Keratinocyte (primary cell): ENCODE data around the gene GPR157. TPM values are rescaled to one million over a fixed set of nuclear protein-coding genes. Genes with fewer than 3 reads are reported as not detected.

Experiments
- DNase-seq: peaks from one replicate; pipeline ENCODE4 v3.0.0-alpha.2; 2011; ENCODE audit warnings: low read depth, missing footprints, low spot score
- FAIRE-seq: peaks from 2 replicates; lab custom pipeline; 2011; peaks lifted over from hg19 to GRCh38; lab: Jason Lieb, UNC
- H2AFZ ChIP-seq: 2 replicates; pipeline ENCODE4 v1.6.0; 2012; ENCODE audit warnings: low read length, control low read depth, inconsistent platforms; ENCODE audit not compliant: control insufficient read depth
- H3K27ac ChIP-seq: 2 replicates; pipeline ENCODE4 v1.5.1; 2011; ENCODE audit warnings: low read length; ENCODE audit not compliant: control insufficient read depth, insufficient read depth
- H3K27me3 ChIP-seq: 3 replicates; pipeline ENCODE4 v1.6.0; 2011; ENCODE audit warnings: low read length; ENCODE audit not compliant: control insufficient read depth, insufficient read depth; ENCODE audit errors: extremely low read depth
- H3K36me3 ChIP-seq, 2 experiments: 2 replicates in 1 of 2; 3 replicates in 1 of 2; pipeline ENCODE4 v1.5.1; 2011; ENCODE audit warnings: low read length in 2 of 2, mild to moderate bottlenecking in 1 of 2; ENCODE audit not compliant: control insufficient read depth in 2 of 2, insufficient read depth in 2 of 2; ENCODE audit errors: extremely low read depth in 1 of 2
- H3K4me1 ChIP-seq: 3 replicates; pipeline ENCODE4 v1.5.1; 2011; ENCODE audit warnings: low read length; ENCODE audit not compliant: control insufficient read depth, insufficient read depth; ENCODE audit errors: extremely low read depth
- H3K4me2 ChIP-seq: 3 replicates; pipeline ENCODE4 v1.6.0; 2011; ENCODE audit warnings: low read depth, low read length; ENCODE audit not compliant: control insufficient read depth, insufficient read depth; ENCODE audit errors: extremely low read depth
- H3K4me3 ChIP-seq, 3 experiments: fragments of 200-600 bp in 1 of 3; sonication (generic) in 1 of 3; 2 replicates in 2 of 3; 3 replicates in 1 of 3; pipeline ENCODE4 v1.5.1; 2011 to 2016; ENCODE audit warnings: low read length in 3 of 3, mild to moderate bottlenecking in 3 of 3, control low read depth in 2 of 3, inconsistent platforms in 1 of 3, low read depth in 1 of 3, mixed read lengths in 1 of 3, mixed run types in 1 of 3, moderate library complexity in 1 of 3; ENCODE audit not compliant: control insufficient read depth in 2 of 3, insufficient read depth in 2 of 3; ENCODE audit errors: extremely low read depth in 1 of 3
- H3K79me2 ChIP-seq: 2 replicates; pipeline ENCODE4 v1.6.0; 2012; ENCODE audit warnings: low read length; ENCODE audit not compliant: control insufficient read depth, insufficient read depth
- H3K9ac ChIP-seq: 3 replicates; pipeline ENCODE4 v1.6.0; 2011; ENCODE audit warnings: low read length; ENCODE audit not compliant: control insufficient read depth, insufficient read depth; ENCODE audit errors: extremely low read depth
- H3K9me1 ChIP-seq: 3 replicates; pipeline ENCODE4 v1.6.0; 2011; ENCODE audit warnings: low read length; ENCODE audit not compliant: control insufficient read depth, insufficient read depth; ENCODE audit errors: extremely low read depth
- H3K9me3 ChIP-seq: 2 replicates; pipeline ENCODE4 v1.5.1; 2012; ENCODE audit warnings: low read depth, low read length; ENCODE audit not compliant: control insufficient read depth
- H4K20me1 ChIP-seq: 3 replicates; pipeline ENCODE4 v1.6.0; 2011; ENCODE audit warnings: low read length; ENCODE audit not compliant: control insufficient read depth, insufficient read depth; ENCODE audit errors: extremely low read depth
- CTCF ChIP-seq, 3 experiments: IDR thresholded peaks in 1 of 3; conservative IDR thresholded peaks in 1 of 3; optimal IDR thresholded peaks in 1 of 3; 2 replicates in 2 of 3; 3 replicates in 1 of 3; pipeline versions ENCODE3 to v1.5.1; 2011; ENCODE audit warnings: low read length in 3 of 3, mild to moderate bottlenecking in 3 of 3, moderate library complexity in 2 of 3, control low read depth in 1 of 3, inconsistent platforms in 1 of 3; ENCODE audit not compliant: insufficient read depth in 2 of 3; ENCODE audit errors: extremely low read depth in 1 of 3
- EZH2 ChIP-seq: IDR thresholded peaks from one replicate; pipeline ENCODE4 v1.6.1; 2012; ENCODE audit warnings: inconsistent platforms, mild to moderate bottlenecking, low read length, moderate library complexity
- dilution Hi-C: fragments of 300-500 bp; cut with MboI; formaldehyde crosslinking; loops from one replicate; pipeline ENCODE4 v1.7.0; 2020; ENCODE audit warnings: low sequenced_read_pairs; ENCODE audit not compliant: extremely low pct_ligation_motif_present
- polyA plus RNA-seq, 5 experiments: library from polyadenylated mRNA; depleted of rRNA in 3 of 5; stranded (reverse) in 3 of 5; stranded (forward) in 1 of 5; unstranded in 1 of 5; fragments of >200 nt; gene quantifications; 1 replicate in 1 of 5; 2 replicates in 3 of 5; 3 replicates in 1 of 5; pipeline versions ENCODE4 v1.2.1 to v1.2.3, GENCODE V29; 2011 to 2012; ENCODE audit warnings: missing spikeins in 2 of 5, low read depth in 1 of 5, low replicate concordance in 1 of 5

The GPR157 gene
- polyA plus RNA-seq, 1 donor (not counting 4 experiments of a cell fraction or from before 2014, with no cell fraction given): 6.5 TPM

DNA sequence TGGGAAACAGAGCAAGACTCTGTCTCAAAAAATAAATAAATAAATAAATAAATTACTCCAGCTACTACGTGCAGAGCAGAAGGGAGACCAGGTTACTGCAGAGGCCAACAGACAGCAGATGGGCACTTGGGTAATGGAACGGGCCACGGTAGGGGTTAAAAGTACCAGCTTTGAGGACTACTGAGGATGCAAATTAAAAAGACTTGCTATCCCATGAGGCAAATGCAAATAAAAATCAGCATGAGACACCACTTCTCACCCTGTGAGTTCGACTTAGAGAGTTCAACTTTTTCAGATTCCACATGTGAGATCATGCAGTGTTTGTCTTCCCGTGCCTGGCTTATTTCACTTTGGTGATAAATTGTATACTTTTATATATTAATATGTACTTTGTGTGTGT, 66.1 kb downstream of the GPR157 start:
- Histone ChIP-seq H3K9ac (no peak overlapping the region), H3K4me1 (peaks cover 5% of the 10 kb centered on the region), H3K4me2 (no peak overlapping the region), H3K27ac (no peak overlapping the region), H2AFZ (no peak overlapping the region), H3K9me1 (no peaks in the 10 kb centered on the region), H3K27me3 (no peaks in the 10 kb centered on the region), H3K4me3 (no peak overlapping the region), H3K79me2 (no peaks in the 10 kb centered on the region), H3K36me3 (no peaks in the 10 kb centered on the region), H3K9me3 (no peaks in the 10 kb centered on the region), H4K20me1 (no peaks in the 10 kb centered on the region)
- no peak for TF ChIP-seq CTCF (optimal IDR thresholded peaks at IDR 0.05 in 1 of 3, IDR thresholded peaks at IDR 0.05 in 1 of 3, conservative IDR thresholded peaks at IDR 0.05 in 1 of 3; ENCODE audit: extremely low read depth in 1 of 3, insufficient read depth in 2 of 3, low read length in 3 of 3)
- TF ChIP-seq EZH2: no peak
- FAIRE-seq: no peak
- DNase-seq: no peak
- dilution Hi-C loops: no loop called here

DNA sequence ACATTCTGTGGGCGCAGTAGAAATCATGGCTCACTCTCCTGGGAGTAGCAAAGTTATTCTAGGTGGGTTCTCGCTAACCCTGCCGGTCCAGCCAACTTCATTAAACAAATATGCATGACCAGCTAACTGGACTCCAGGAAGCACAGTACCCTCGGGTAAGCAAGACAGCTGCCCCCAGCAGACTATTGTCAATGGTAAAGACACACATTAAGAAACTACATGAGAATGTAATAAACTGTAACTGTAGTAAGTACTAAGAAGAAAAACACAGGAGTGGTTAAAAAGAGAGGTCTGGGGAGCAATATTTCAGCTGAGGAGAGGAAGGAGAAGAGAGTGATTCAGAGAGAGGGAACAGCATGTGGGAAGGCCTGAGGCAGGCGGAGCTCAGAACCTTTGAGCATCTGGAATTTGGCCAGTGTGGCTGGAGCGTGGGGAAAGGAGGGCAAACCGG, 66.9 kb downstream of the GPR157 start:
- no peak for TF ChIP-seq CTCF (optimal IDR thresholded peaks at IDR 0.05 in 1 of 3, IDR thresholded peaks at IDR 0.05 in 1 of 3, conservative IDR thresholded peaks at IDR 0.05 in 1 of 3; ENCODE audit: extremely low read depth in 1 of 3, insufficient read depth in 2 of 3, low read length in 3 of 3)
- no peak for TF ChIP-seq EZH2
- dilution Hi-C loops: no loop called here
- H4K20me1 ChIP-seq: no peaks in the 10 kb centered on the region
- H3K36me3 ChIP-seq: no peaks in the 10 kb centered on the region
- DNase-seq (no peak), FAIRE-seq (no peak)
- no peak overlapping the region for H3K27ac ChIP-seq
- H3K9me1 ChIP-seq: no peaks in the 10 kb centered on the region
- no peaks in the 10 kb centered on the region for H3K27me3 ChIP-seq
- H3K9me3 ChIP-seq: no peaks in the 10 kb centered on the region
- no peak overlapping the region for H3K9ac ChIP-seq
- H3K4me3 ChIP-seq: no peak overlapping the region
- H3K4me2 ChIP-seq: no peak overlapping the region
- H3K4me1 ChIP-seq: peaks cover under 1% of the 10 kb centered on the region
- H2AFZ ChIP-seq: no peak overlapping the region
- H3K79me2 ChIP-seq: no peaks in the 10 kb centered on the region
